KMS-11 (cell line): Measurements from ENCODE around the gene HOXA3.

ENCODE experiments used
- H2AFZ ChIP-seq: fragments of 200-600 bp; sonication (generic); 2 replicates; pipeline ENCODE4 v1.6.1; 2016; ENCODE audit warnings: antibody characterized with exemption, mixed run types, low read depth
- H3K27ac ChIP-seq: fragments of 200-600 bp; sonication (generic); 2 replicates; pipeline ENCODE4 v1.6.1; 2016; ENCODE audit warnings: mild to moderate bottlenecking, mixed run types
- H3K27me3 ChIP-seq: fragments of 200-600 bp; sonication (generic); 2 replicates; pipeline ENCODE4 v1.6.1; 2017; ENCODE audit warnings: mild to moderate bottlenecking, low read depth, mixed run types, moderate library complexity; ENCODE audit not compliant: insufficient read depth
- H3K36me3 ChIP-seq: fragments of 200-600 bp; sonication (generic); 2 replicates; pipeline ENCODE4 v1.6.1; 2017; ENCODE audit warnings: mild to moderate bottlenecking, mixed run types; ENCODE audit not compliant: insufficient read depth
- H3K4me1 ChIP-seq: fragments of 200-600 bp; sonication (generic); 2 replicates; pipeline ENCODE4 v1.6.1; 2016; ENCODE audit warnings: mild to moderate bottlenecking, low read depth, mixed run types; ENCODE audit not compliant: poor library complexity, severe bottlenecking
- H3K4me2 ChIP-seq: fragments of 200-600 bp; sonication (generic); 2 replicates; pipeline ENCODE4 v1.7.0; 2016; ENCODE audit warnings: mild to moderate bottlenecking, mixed run types
- H3K4me3 ChIP-seq: fragments of 200-600 bp; sonication (generic); IDR thresholded peaks from 2 replicates; pipeline ENCODE4 v1.6.1; 2017; ENCODE audit warnings: low read depth, low read length, mixed read lengths; ENCODE audit not compliant: insufficient read depth
- H3K79me2 ChIP-seq: fragments of 200-600 bp; sonication (generic); 2 replicates; pipeline ENCODE4 v1.6.1; 2016; ENCODE audit warnings: low read depth, mixed run types; ENCODE audit not compliant: insufficient read depth
- H3K9ac ChIP-seq: fragments of 200-600 bp; sonication (generic); 2 replicates; pipeline ENCODE4 v1.6.1; 2016; ENCODE audit warnings: mild to moderate bottlenecking, mixed run types
- H4K20me1 ChIP-seq: fragments of 200-600 bp; sonication (generic); 2 replicates; pipeline ENCODE4 v1.6.1; 2016; ENCODE audit warnings: mild to moderate bottlenecking, mixed run types; ENCODE audit not compliant: insufficient read depth
- TF ChIP-seq, protein P1 (sequence below): fragments of 200-600 bp; sonication (generic); conservative IDR thresholded peaks from 2 replicates; pipeline ENCODE4 v1.6.1; 2017; ENCODE audit warnings: low read depth, mild to moderate bottlenecking, antibody characterized with exemption, low read length, moderate library complexity, mixed read lengths

The HOXA3 gene

DNA sequence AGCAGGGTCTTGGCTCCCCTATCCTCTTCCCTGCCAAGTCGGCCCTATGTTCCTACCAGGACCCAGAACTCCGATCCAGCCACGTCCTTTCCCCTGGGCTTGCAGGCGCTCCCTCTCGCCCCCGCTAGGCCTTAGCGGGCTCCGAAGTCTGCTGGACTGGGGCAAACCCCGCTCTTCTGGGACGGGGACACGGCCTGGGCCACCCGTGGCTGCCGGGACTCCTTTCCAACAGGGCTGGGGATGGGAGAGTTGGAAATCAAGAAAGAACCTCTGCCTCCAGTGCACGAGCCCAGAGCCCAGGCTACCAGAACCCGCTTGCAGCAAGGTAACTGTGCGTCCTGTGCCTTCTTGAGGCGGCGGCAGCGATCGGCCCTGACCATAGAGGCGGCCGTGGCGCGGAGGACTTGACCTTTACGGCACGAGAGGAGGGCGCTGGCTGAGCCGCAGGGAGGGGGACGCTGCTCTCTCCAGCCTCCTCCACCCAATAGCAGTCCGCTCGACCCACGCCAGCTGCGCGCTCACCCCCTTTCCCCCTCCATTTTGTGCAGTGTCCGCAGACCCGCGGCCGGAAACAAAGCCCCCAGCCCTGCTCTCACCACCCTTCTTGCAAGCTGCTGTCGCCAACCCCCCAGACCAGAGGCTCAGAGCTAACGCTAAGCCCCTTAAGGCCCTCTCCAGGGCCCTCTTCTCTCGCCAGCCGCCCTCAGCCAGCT, 39.6 kb upstream of the HOXA3 start:
- Histone ChIP-seq H3K36me3 (no peaks in the 10 kb centered on the region), H3K4me3 (no peak overlapping the region), H3K9ac (no peak overlapping the region), H3K27ac (no peak overlapping the region), H3K27me3 (peaks cover 6% of the 10 kb centered on the region; the same call in 1 of the 2 replicates), H3K4me1 (peaks cover 11% of the 10 kb centered on the region), H3K4me2 (no peak overlapping the region), H2AFZ (no peak overlapping the region), H4K20me1 (no peaks in the 10 kb centered on the region), H3K79me2 (no peaks in the 10 kb centered on the region)
- TF ChIP-seq, protein P1, sequence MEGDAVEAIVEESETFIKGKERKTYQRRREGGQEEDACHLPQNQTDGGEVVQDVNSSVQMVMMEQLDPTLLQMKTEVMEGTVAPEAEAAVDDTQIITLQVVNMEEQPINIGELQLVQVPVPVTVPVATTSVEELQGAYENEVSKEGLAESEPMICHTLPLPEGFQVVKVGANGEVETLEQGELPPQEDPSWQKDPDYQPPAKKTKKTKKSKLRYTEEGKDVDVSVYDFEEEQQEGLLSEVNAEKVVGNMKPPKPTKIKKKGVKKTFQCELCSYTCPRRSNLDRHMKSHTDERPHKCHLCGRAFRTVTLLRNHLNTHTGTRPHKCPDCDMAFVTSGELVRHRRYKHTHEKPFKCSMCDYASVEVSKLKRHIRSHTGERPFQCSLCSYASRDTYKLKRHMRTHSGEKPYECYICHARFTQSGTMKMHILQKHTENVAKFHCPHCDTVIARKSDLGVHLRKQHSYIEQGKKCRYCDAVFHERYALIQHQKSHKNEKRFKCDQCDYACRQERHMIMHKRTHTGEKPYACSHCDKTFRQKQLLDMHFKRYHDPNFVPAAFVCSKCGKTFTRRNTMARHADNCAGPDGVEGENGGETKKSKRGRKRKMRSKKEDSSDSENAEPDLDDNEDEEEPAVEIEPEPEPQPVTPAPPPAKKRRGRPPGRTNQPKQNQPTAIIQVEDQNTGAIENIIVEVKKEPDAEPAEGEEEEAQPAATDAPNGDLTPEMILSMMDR, result no peak

DNA sequence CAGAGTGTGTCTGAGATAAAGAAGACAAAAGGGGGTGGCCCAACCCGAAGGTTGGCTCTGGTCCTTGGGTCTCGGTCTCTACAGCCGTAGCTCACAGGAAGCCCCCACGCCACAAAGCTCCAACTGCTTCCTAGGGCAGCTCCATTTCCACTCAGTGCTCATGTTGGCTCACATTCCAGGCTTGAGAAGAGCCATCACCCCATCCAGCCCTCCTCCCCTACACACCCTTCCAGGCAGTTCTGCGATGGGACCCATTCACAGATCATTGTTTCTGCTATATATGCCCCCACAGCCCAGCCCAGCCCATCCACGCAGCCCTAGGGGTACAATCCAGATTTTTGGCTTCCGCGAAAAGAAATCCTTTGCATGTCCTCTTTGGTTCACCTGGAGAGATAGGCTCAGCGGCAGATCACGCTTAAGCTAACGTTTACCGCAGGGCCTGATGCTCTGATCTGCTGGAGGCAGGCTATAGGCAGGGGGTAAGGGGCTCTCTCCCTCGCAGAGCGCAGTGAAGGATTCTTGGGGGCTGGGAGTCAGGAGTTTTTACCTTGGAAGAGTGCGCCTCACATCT, 38.9 kb upstream of the HOXA3 start:
- Histone ChIP-seq H3K36me3 (no peaks in the 10 kb centered on the region), H4K20me1 (no peaks in the 10 kb centered on the region), H2AFZ (no peak overlapping the region), H3K4me2 (no peak overlapping the region), H3K4me3 (no peak overlapping the region), H3K4me1 (peaks cover 9% of the 10 kb centered on the region), H3K27me3 (peaks cover 8% of the 10 kb centered on the region; the same call in 1 of the 2 replicates), H3K9ac (no peak overlapping the region), H3K79me2 (no peaks in the 10 kb centered on the region), H3K27ac (no peak overlapping the region)
- TF ChIP-seq, protein P1, result no peak

DNA sequence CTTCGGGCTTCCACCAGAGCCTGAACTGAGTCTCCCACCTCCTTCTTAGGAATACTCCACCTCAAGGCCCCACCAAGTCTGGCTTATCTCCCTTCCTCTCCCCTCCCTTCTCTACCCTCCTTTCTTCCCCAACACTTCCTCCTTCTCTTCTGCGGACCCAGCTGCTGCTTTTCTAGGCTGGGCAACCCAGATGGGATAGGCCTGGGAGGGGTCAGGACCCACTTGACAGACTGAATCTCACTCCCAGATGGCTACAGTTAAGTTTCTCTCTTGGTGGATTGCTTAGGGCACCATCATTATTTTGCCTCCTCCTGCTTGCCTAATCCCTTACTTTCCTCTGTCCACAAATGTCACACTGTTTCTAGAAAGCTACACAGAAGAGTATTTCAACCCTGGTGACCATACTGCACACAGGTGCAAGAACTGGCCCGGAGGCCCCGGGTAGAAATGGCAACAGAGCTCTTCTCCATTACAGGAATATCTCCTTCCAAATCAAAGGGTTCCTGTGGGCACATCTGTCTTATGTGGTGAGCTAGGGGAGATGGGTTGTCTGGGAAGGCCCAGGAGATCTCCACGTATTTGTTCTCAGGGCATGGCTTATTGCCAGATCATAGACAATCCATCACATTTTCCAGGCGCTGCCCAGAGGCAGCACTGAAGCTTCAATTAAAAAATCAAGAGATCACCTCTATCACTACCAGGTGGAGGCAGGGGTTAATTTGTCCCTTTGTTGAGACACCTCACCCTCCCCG, 37.8 kb upstream of the HOXA3 start:
- H3K4me3 ChIP-seq, result no peak overlapping the region
- TF ChIP-seq, protein P1, result no peak

DNA sequence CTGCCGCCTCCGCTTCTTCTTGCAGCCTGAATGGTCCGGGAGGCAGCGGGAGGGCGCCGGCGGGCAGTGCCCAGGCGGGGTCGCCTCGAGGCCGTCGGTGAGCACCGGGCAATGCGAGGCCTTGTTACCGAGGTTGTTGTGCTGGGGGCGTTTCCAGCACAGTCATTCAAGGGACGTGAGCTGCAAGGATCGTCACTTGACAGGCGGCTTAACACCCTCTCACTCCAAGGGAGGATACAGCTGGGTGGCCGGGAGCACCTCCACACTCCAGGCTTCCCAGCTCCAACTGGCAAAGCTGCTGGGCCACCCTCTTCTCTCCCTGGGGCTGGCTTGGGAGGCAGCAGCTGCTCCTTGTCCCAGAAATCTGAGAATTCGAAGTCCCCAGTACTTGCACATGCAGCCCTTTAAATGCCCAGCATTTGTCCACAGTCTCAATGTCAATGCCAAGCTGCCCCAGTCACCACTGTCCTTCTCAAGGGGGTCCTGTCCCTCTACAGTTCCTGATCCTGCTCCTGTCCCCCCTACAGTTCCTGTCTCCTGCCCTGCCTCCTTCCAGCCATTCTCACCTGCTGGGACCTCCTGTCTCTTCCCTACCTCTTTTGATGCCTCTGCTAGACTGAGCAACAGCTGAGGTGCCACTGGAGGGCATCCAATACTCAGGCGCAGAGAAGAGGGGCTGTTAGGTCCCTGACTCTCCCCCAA, 37.1 kb upstream of the HOXA3 start:
- Histone ChIP-seq H3K9ac (no peak overlapping the region), H3K36me3 (no peaks in the 10 kb centered on the region), H3K27ac (no peak overlapping the region), H3K27me3 (peaks cover 12% of the 10 kb centered on the region; the same call in 1 of the 2 replicates), H4K20me1 (no peaks in the 10 kb centered on the region), H3K79me2 (no peaks in the 10 kb centered on the region), H3K4me2 (no peak overlapping the region), H3K4me3 (no peak overlapping the region), H2AFZ (no peak overlapping the region), H3K4me1 (peaks cover 8% of the 10 kb centered on the region)
- TF ChIP-seq, protein P1, result no peak

More for the DNA sequence above, 37.8 kb upstream of the HOXA3 start:
- Histone ChIP-seq H3K4me1 (peaks cover 8% of the 10 kb centered on the region), H3K79me2 (no peaks in the 10 kb centered on the region), H3K27ac (no peak overlapping the region), H3K27me3 (peaks cover 12% of the 10 kb centered on the region; the same call in 1 of the 2 replicates), H4K20me1 (no peaks in the 10 kb centered on the region), H3K36me3 (no peaks in the 10 kb centered on the region), H3K9ac (no peak overlapping the region), H2AFZ (no peak overlapping the region), H3K4me2 (no peak overlapping the region)
